ENCODE measurements around the gene DCUN1D2. TPM values are rescaled to one million over a fixed set of nuclear protein-coding genes. Genes with fewer than 3 reads are reported as not detected.

The DCUN1D2 gene
- polyA plus RNA-seq, 10 donors: 11.4 to 20.5 (median 15.5) TPM

- peak; percentile 79 to 83 (median 80) for DNase-seq
These were observed 79.9 kb downstream of the DCUN1D2 start for GRCh38 chr13:113410472-113411201.

DNA sequence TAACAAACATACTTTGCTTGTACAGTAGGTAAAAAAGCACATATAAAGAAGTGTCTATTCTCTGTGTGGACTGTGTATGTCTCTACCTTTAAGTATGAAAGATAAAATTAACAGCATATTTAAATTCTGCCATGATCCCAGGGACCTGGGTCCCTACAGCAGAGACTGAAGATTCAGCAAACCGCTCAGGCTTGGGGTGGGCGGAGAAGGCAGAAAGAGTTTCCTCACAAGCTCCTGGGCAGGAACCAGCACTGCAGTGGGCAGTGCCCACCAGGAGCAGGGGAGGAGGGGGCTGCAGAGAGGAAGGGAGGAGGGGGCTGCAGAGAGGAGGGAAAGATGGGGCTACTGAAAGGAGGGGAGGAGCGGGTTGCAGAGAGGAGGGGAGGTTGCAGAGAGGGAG, 81.9 kb downstream of the DCUN1D2 start:
- DNase-seq: no peak

DNA sequence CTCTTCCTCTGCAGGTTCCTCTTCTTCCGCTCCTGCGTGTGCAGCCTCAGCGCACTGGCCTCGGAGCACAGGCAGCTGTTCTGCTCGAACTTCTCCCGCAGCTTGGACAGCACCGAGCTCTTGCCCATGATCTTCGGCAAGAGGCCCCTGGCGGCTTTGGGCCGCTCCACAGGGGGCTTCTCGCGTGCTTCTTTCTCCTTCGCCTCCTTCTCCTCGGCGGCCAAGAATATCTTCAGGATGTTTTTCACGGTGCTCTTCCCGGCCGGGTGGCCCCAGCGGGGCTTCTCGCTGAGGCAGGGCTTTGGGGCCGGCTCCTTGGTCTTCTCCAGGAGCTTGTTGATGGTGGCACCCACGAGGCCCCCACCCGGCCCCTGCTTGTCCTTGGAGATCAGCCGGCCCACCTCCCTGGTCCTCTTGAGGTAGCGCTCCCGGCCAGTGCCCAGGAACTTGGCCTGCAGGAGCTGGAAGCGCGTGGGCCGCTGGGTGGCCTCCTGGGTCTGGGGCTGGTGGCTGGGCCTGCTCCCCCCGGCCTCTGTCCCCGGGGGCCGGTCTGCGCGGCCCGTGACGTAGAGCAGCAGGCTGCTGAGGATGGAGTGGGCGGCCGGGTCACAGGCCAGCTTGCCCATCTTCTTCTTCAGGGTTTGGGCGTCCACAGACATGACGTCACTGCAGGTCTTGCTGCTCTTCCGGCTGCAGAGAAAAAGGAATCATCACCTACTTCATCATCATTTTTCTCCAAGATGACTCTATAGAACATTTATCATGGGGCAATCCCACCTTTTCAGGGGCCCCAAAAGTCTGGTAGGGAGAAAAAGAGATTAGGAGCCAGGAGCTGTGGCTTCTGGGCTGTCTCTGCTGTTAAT, 82.7 kb downstream of the DCUN1D2 start:
- DNase-seq: no peak

- DNase-seq: no peak
These were observed 83.4 kb downstream of the DCUN1D2 start for GRCh38 chr13:113407103-113407530.

DNA sequence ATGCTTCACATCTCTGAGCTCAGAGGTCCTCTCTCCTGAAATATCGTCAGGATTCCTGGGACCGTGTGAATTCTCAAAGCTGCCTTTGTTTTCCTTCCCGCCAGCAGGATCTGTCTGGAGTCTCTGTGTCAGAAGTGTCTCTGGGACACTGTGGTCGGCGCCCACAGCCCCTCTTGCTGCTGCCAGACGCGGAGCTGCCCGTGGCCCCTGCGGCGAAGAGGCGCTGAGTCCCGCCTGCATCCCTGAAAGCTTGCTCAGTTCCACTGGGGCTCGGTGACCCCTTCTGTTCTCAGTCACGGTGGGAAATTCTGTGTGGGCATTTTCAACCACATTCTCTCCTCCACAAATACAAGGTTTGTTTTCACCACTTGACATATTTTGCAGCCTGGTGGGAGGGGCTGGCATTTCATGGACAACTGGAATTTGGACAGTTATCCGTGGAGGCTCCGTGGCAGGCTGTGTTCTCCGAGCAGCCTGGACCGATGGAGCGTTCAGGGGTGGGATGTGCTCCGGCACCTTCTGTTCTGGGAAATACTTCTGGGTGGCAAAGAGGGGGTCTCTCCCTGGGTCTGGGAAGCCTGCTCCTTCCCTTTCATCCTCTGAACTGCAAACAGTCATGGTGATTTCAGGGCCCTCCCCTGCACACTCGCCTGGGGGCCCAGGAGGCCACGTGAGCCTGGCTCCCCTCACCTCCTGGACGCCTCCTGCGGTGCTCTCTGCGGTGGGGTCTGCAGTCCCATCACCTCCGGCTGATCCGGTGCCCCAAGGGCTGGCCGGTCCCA, 84.0 kb downstream of the DCUN1D2 start:
- no peak for DNase-seq

Other genes with a start within 250 kb of the DCUN1D2 start
- 100 to 1,000 TPM in 2 of 10 donors, 10 to 100 TPM in 8; 81.9 to 120 (median 93.2) TPM for gene LAMP1, start 193.5 kb downstream of the DCUN1D2 start, polyA plus RNA-seq (ENCODE audit: insufficient read length in 10 of 10)
- gene GRTP1, start 126.6 kb downstream of the DCUN1D2 start, polyA plus RNA-seq (ENCODE audit: insufficient read length in 10 of 10): 1 to 10 TPM; 2.4 to 5.8 (median 3.8) TPM
- gene ADPRHL1, start 37.2 kb downstream of the DCUN1D2 start, polyA plus RNA-seq (ENCODE audit: insufficient read length in 10 of 10): 100 to 1,000 TPM; 124 to 270 (median 245) TPM
- gene TFDP1, start 94.0 kb upstream of the DCUN1D2 start, polyA plus RNA-seq (ENCODE audit: insufficient read length in 10 of 10): 10 to 100 TPM; 48.5 to 79.1 (median 57.8) TPM
- gene ATP4B, start 167.5 kb upstream of the DCUN1D2 start, polyA plus RNA-seq (ENCODE audit: insufficient read length in 10 of 10): under 1 TPM in 2 of 10 donors, not detected in 8; 0.08 to 0.14 TPM
- under 1 TPM in 9 of 10 donors, not detected in 1; 0.08 to 0.46 (median 0.25) TPM for gene GRK1, start 176.5 kb upstream of the DCUN1D2 start, polyA plus RNA-seq (ENCODE audit: insufficient read length in 10 of 10)